ENCODE measurements around the gene KIAA1755.

The KIAA1755 gene

DNA sequence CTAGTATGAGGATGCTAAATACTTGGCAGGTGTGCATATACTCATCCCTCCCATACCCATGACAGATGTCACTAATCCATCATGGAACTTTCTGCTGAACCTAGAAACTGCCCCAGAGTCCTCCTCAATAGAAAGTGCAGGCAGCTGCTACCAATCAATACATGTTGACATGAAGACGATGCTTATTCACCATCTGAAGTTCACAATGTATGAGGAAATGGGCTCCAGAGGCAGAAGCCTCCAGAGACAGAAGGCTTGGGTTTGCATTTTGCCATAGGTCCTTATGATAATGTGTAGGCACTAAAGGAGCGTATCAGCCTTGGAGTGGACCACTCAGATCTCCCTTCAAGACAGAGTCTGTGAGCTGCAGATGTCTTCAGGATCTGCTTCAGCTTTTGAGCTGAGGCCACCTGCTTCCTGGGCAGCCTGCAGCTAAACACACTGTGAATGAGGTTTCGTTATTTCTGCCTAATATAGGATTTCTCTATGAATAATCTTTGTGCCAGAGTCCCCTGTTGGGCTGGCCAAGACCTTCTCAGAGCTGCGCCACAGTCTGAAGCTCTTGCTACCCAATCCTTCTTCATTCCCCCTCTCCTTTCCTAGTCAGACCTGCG, 7.5 kb upstream of the KIAA1755 start:
- H3K36me3 ChIP-seq (ENCODE audit: control insufficient read depth in 1 of 2, insufficient read depth in 2 of 2, low read length in 2 of 2): no peaks in the 10 kb centered on the region
- peaks cover 0 to 3% of the 10 kb centered on the region in 2 experiments for H3K4me1 ChIP-seq (ENCODE audit: control insufficient read depth in 1 of 2, insufficient read depth in 2 of 2, low read length in 2 of 2)
- H3K14ac ChIP-seq (ENCODE audit: low read length): no peak overlapping the region
- no peaks in the 10 kb centered on the region for H3K79me1 ChIP-seq (ENCODE audit: low read length)
- H3K9me3 ChIP-seq (ENCODE audit: insufficient read depth, low read depth, low read length): no peaks in the 10 kb centered on the region
- H4K12ac ChIP-seq (ENCODE audit: low read depth, low read length): no peak overlapping the region
- H2AK5ac ChIP-seq (ENCODE audit: low read length): no peak overlapping the region
- no peak for DNase-seq
- no peak overlapping the region for H2AFZ ChIP-seq (ENCODE audit: insufficient read depth, low read length, poor library complexity)
- H3K4me2 ChIP-seq (ENCODE audit: low read length): no peak overlapping the region
- H2BK12ac ChIP-seq (ENCODE audit: low read length): no peak overlapping the region
- no peaks in the 10 kb centered on the region for H3K79me2 ChIP-seq (ENCODE audit: control insufficient read depth, insufficient read depth, low read length, poor library complexity)
- H3K9ac ChIP-seq (ENCODE audit: low read length): no peak overlapping the region
- no peaks in the 10 kb centered on the region for H3K27me3 ChIP-seq (ENCODE audit: insufficient read depth, low read length)
- no CpG with 5 or more reads among the region's 5 CpGs for WGBS (ENCODE audit: extremely low coverage, insufficient coverage, insufficient read length)
- no peak overlapping the region for H2BK5ac ChIP-seq (ENCODE audit: low read depth, low read length, poor library complexity)
- no peak overlapping the region for H3K4ac ChIP-seq (ENCODE audit: low read depth, low read length)
- no peak overlapping the region for H2BK120ac ChIP-seq (ENCODE audit: insufficient read depth, low read length, poor library complexity)
- H3K18ac ChIP-seq (ENCODE audit: low read length): no peak overlapping the region
- H4K91ac ChIP-seq (ENCODE audit: low read depth, low read length): no peak overlapping the region
- H3K27ac ChIP-seq (ENCODE audit: low read depth, low read length): no peak overlapping the region
- H3K23ac ChIP-seq (ENCODE audit: low read length): no peak overlapping the region
- no peak overlapping the region for H3K4me3 ChIP-seq (ENCODE audit: low read depth, low read length)
- no peak overlapping the region for H4K8ac ChIP-seq (ENCODE audit: low read depth, low read length)

DNA sequence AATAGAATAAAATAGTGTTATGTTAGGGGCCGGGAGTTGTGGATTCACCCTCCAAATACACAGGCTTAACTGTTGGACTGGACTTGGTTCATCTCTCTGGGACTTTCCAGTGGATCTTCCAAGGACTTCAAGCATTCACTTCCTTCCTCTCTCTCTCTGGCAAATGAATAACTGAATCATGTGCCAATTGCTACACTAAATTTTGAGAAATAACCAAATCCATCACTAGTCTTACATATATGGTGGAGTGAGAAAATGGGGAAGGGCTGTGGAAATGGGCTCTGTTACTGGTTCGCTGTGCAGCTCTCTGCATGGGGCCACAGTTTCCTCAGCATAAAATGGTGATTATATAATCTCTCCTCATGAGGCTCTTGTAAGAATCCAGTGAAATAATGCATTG, 6.8 kb upstream of the KIAA1755 start:
- Histone ChIP-seq H2BK5ac (ENCODE audit: low read depth, low read length, poor library complexity) (no peak overlapping the region), H2BK120ac (ENCODE audit: insufficient read depth, low read length, poor library complexity) (no peak overlapping the region), H4K8ac (ENCODE audit: low read depth, low read length) (no peak overlapping the region), H3K4me3 (ENCODE audit: low read depth, low read length) (no peak overlapping the region), H3K23ac (ENCODE audit: low read length) (no peak overlapping the region), H2BK12ac (ENCODE audit: low read length) (no peak overlapping the region), H3K36me3 (ENCODE audit: control insufficient read depth in 1 of 2, insufficient read depth in 2 of 2, low read length in 2 of 2) (no peaks in the 10 kb centered on the region), H4K91ac (ENCODE audit: low read depth, low read length) (no peak overlapping the region), H3K4ac (ENCODE audit: low read depth, low read length) (no peak overlapping the region), H3K27ac (ENCODE audit: low read depth, low read length) (no peak overlapping the region), H2AFZ (ENCODE audit: insufficient read depth, low read length, poor library complexity) (no peak overlapping the region), H3K9me3 (ENCODE audit: insufficient read depth, low read depth, low read length) (no peaks in the 10 kb centered on the region), H3K79me2 (ENCODE audit: control insufficient read depth, insufficient read depth, low read length, poor library complexity) (no peaks in the 10 kb centered on the region), H3K27me3 (ENCODE audit: insufficient read depth, low read length) (no peaks in the 10 kb centered on the region), H3K4me2 (ENCODE audit: low read length) (no peak overlapping the region), H3K9ac (ENCODE audit: low read length) (no peak overlapping the region), H3K79me1 (ENCODE audit: low read length) (no peaks in the 10 kb centered on the region), H3K14ac (ENCODE audit: low read length) (no peak overlapping the region), H3K4me1 (ENCODE audit: control insufficient read depth in 1 of 2, insufficient read depth in 2 of 2, low read length in 2 of 2) (peaks cover 0 to 3% of the 10 kb centered on the region in 2 experiments), H3K18ac (ENCODE audit: low read length) (no peak overlapping the region), H4K12ac (ENCODE audit: low read depth, low read length) (no peak overlapping the region), H2AK5ac (ENCODE audit: low read length) (no peak overlapping the region)
- no peak for DNase-seq
- no CpG with 5 or more reads among the region's 2 CpGs for WGBS (ENCODE audit: extremely low coverage, insufficient coverage, insufficient read length)

DNA sequence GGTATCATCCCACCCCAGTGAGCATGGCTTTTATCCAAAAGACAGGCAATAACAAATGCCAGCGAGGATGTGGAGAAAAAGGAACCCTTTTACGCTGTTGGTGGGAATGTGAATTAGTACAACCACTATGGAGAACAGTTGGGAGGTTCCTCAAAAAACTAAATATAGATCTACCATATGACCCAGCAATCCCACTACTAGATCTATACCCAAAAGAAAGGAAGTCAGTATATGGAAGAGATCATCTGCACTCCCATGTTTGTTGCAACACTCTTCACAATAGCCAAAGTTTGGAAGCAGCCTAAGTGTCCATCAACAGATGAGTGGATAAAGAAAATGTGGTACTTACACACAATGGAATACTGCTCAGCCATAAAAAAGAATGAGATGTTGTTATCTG, 5.9 kb upstream of the KIAA1755 start:
- no peak overlapping the region for H3K4me3 ChIP-seq (ENCODE audit: low read depth, low read length)

DNA sequence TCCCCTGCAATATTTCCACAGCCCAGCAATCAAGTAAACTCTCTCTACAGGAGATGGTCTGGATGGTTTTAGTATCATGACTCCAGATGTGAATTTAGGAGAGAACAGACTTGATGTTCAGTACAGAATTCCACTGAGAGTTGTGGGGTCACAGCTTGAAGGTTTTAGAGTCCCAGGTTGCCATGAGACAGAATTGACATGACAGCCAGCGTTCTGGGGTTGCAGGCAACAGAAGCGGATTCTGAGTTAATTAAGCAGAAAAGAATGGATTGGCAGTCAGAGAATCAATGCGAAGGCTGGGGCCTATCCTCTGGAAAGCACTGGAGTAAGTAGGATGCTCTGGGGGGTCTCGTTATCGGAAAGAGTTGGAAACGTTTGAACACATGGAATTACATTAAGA, 2.4 kb upstream of the KIAA1755 start:
- Histone ChIP-seq H3K4ac (ENCODE audit: low read depth, low read length) (no peak overlapping the region), H3K23ac (ENCODE audit: low read length) (no peak overlapping the region), H2BK12ac (ENCODE audit: low read length) (no peak overlapping the region), H3K9me3 (ENCODE audit: insufficient read depth, low read depth, low read length) (peaks cover 6% of the 10 kb centered on the region), H4K12ac (ENCODE audit: low read depth, low read length) (no peak overlapping the region), H3K18ac (ENCODE audit: low read length) (no peak overlapping the region), H3K4me2 (ENCODE audit: low read length) (no peak overlapping the region), H3K27me3 (ENCODE audit: insufficient read depth, low read length) (peaks cover 24% of the 10 kb centered on the region), H4K8ac (ENCODE audit: low read depth, low read length) (no peak overlapping the region), H4K91ac (ENCODE audit: low read depth, low read length) (no peak overlapping the region), H2BK5ac (ENCODE audit: low read depth, low read length, poor library complexity) (no peak overlapping the region), H3K9ac (ENCODE audit: low read length) (no peak overlapping the region), H3K36me3 (ENCODE audit: control insufficient read depth in 1 of 2, insufficient read depth in 2 of 2, low read length in 2 of 2) (no peaks in the 10 kb centered on the region), H3K79me2 (ENCODE audit: control insufficient read depth, insufficient read depth, low read length, poor library complexity) (no peaks in the 10 kb centered on the region), H3K14ac (ENCODE audit: low read length) (no peak overlapping the region), H2AFZ (ENCODE audit: insufficient read depth, low read length, poor library complexity) (no peak overlapping the region), H2BK120ac (ENCODE audit: insufficient read depth, low read length, poor library complexity) (no peak overlapping the region), H3K4me1 (ENCODE audit: control insufficient read depth in 1 of 2, insufficient read depth in 2 of 2, low read length in 2 of 2) (no peaks in the 10 kb centered on the region), H3K4me3 (ENCODE audit: low read depth, low read length) (no peak overlapping the region), H3K79me1 (ENCODE audit: low read length) (no peaks in the 10 kb centered on the region), H2AK5ac (ENCODE audit: low read length) (no peak overlapping the region), H3K27ac (ENCODE audit: low read depth, low read length) (no peak overlapping the region)
- no peak for DNase-seq
- WGBS (ENCODE audit: extremely low coverage, insufficient coverage, insufficient read length): no CpG with 5 or more reads among the region's 6 CpGs

More for the DNA sequence above, 5.9 kb upstream of the KIAA1755 start:
- no peak for DNase-seq
- WGBS (ENCODE audit: extremely low coverage, insufficient coverage, insufficient read length): no CpG with 5 or more reads among the region's 2 CpGs
- Histone ChIP-seq H3K14ac (ENCODE audit: low read length) (no peak overlapping the region), H3K18ac (ENCODE audit: low read length) (no peak overlapping the region), H3K4me2 (ENCODE audit: low read length) (no peak overlapping the region), H3K9me3 (ENCODE audit: insufficient read depth, low read depth, low read length) (peaks cover 2% of the 10 kb centered on the region), H4K8ac (ENCODE audit: low read depth, low read length) (no peak overlapping the region), H3K27ac (ENCODE audit: low read depth, low read length) (no peak overlapping the region), H3K36me3 (ENCODE audit: control insufficient read depth in 1 of 2, insufficient read depth in 2 of 2, low read length in 2 of 2) (no peaks in the 10 kb centered on the region), H2BK5ac (ENCODE audit: low read depth, low read length, poor library complexity) (no peak overlapping the region), H3K79me1 (ENCODE audit: low read length) (no peaks in the 10 kb centered on the region), H3K9ac (ENCODE audit: low read length) (no peak overlapping the region), H2BK12ac (ENCODE audit: low read length) (no peak overlapping the region), H2AK5ac (ENCODE audit: low read length) (no peak overlapping the region), H2AFZ (ENCODE audit: insufficient read depth, low read length, poor library complexity) (no peak overlapping the region), H4K12ac (ENCODE audit: low read depth, low read length) (no peak overlapping the region), H3K79me2 (ENCODE audit: control insufficient read depth, insufficient read depth, low read length, poor library complexity) (no peaks in the 10 kb centered on the region), H3K27me3 (ENCODE audit: insufficient read depth, low read length) (no peaks in the 10 kb centered on the region), H3K23ac (ENCODE audit: low read length) (no peak overlapping the region), H3K4me1 (ENCODE audit: control insufficient read depth in 1 of 2, insufficient read depth in 2 of 2, low read length in 2 of 2) (peaks cover 0 to 3% of the 10 kb centered on the region in 2 experiments), H2BK120ac (ENCODE audit: insufficient read depth, low read length, poor library complexity) (no peak overlapping the region), H3K4ac (ENCODE audit: low read depth, low read length) (no peak overlapping the region), H4K91ac (ENCODE audit: low read depth, low read length) (no peak overlapping the region)
